HL-60 (cell line): ENCODE measurements around the gene DNAJC8.

Experiments used
- GABPA ChIP-seq: IDR thresholded peaks from 2 replicates; pipeline ENCODE4 v1.6.1; 2012; ENCODE audit warnings: low read depth
- POLR2AphosphoS5 ChIP-seq: IDR thresholded peaks from 2 replicates; pipeline ENCODE4 v1.6.1; 2012; ENCODE audit warnings: low read depth
- TF ChIP-seq, protein P1 (sequence below): IDR thresholded peaks from one replicate; pipeline ENCODE4 v1.5.1; 2011; ENCODE audit warnings: low read length, control low read depth, inconsistent platforms; ENCODE audit not compliant: insufficient read depth

DNA sequence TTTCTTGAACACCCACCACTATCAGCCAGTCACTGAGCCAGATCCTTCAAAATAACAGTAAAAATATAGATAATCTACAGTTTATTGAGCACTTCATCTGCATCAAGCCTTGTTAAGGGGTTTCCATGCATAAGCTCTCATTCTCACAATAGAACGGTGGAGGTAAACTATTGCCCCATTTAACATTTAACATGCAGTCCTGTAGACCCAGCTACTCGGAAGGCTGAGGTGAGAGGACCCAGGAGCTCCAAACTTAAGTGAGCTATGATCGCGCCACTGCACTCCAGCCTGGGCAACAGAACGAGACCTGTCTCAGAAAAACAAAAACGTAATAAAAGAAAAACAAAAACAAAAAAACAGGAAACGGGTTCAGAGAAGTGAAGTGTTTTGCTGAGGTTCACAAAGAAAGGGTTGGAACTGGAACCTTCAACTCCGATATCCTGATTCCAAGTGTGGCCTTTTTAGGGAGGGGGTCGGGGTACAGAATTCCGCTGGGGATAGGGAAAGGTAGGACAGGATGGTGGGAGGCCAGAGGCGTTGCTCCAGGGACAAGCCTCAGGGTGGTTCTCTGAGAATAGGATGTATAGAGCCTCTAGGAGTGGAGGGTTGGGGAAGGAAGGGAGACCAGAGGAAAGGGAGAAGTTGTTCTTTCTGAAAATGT lies 14.9 kb upstream of the DNAJC8 start:
- TF ChIP-seq, protein P1, sequence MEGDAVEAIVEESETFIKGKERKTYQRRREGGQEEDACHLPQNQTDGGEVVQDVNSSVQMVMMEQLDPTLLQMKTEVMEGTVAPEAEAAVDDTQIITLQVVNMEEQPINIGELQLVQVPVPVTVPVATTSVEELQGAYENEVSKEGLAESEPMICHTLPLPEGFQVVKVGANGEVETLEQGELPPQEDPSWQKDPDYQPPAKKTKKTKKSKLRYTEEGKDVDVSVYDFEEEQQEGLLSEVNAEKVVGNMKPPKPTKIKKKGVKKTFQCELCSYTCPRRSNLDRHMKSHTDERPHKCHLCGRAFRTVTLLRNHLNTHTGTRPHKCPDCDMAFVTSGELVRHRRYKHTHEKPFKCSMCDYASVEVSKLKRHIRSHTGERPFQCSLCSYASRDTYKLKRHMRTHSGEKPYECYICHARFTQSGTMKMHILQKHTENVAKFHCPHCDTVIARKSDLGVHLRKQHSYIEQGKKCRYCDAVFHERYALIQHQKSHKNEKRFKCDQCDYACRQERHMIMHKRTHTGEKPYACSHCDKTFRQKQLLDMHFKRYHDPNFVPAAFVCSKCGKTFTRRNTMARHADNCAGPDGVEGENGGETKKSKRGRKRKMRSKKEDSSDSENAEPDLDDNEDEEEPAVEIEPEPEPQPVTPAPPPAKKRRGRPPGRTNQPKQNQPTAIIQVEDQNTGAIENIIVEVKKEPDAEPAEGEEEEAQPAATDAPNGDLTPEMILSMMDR, result no peak
- no peak for TF ChIP-seq POLR2AphosphoS5
- TF ChIP-seq GABPA, result no peak
